Measurements from ENCODE around the gene INSL3. TPM values are rescaled to one million over a fixed set of nuclear protein-coding genes. Genes with fewer than 3 reads are reported as not detected.
"Not testable (repeated sequence)": the region's sequence is repeated elsewhere in the genome, so short reads cannot be mapped to it uniquely, and the experiment has no call there.

The INSL3 gene
- total RNA-seq, 2 donors from 2014 or later = not detected

DNA sequence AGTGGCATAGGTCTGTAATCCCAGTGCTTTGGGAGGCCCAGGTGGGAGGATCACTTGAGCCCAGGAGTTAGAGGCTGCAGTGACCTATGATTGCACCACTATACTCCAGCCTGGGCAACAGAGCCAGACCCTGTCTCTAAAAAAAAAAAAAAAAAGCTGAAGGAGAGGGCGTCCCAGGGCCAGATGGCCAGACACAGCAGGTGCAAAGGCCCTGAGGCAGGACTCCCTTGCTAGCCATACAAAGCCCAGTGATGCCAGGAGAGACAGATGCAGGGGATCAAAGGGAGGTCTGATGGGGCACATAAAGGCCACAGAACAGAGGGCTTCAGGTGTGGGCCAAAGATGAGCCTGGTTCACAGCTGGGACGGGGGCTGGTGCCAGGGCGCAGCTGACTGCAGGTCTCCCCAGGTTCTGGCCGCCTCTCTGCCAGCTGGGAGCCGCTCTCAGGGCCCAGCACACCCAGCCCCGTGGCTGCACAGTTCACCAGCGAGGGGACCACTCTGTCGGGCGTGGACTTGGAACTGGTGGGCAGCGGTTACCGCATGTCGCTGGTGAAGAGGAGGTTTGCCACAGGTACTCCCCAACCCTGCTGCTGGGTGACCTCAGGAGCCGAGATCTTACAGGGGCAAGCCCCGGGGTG, 33.9 kb downstream of the INSL3 start:
- DNase-seq (ENCODE audit: low spot score) = no peak
- TF ChIP-seq, protein P1, sequence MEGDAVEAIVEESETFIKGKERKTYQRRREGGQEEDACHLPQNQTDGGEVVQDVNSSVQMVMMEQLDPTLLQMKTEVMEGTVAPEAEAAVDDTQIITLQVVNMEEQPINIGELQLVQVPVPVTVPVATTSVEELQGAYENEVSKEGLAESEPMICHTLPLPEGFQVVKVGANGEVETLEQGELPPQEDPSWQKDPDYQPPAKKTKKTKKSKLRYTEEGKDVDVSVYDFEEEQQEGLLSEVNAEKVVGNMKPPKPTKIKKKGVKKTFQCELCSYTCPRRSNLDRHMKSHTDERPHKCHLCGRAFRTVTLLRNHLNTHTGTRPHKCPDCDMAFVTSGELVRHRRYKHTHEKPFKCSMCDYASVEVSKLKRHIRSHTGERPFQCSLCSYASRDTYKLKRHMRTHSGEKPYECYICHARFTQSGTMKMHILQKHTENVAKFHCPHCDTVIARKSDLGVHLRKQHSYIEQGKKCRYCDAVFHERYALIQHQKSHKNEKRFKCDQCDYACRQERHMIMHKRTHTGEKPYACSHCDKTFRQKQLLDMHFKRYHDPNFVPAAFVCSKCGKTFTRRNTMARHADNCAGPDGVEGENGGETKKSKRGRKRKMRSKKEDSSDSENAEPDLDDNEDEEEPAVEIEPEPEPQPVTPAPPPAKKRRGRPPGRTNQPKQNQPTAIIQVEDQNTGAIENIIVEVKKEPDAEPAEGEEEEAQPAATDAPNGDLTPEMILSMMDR (IDR thresholded peaks at IDR 0.05) = no peak
- Histone ChIP-seq H3K36me3 (no peaks in the 10 kb centered on the region), H3K4me3 (no peak overlapping the region), H3K27me3 (replicated peaks; ENCODE audit: insufficient read depth) (no peaks in the 10 kb centered on the region), H3K9me3 (no peaks in the 10 kb centered on the region), H3K4me1 (ENCODE audit: control insufficient read depth in 1 of 2, low read depth in 2 of 2) (no peaks in the 10 kb centered on the region), H3K27ac (no peak overlapping the region)
- ATAC-seq (ENCODE audit: insufficient number of reproducible peaks, low FRiP score, low read depth) = no peak

DNA sequence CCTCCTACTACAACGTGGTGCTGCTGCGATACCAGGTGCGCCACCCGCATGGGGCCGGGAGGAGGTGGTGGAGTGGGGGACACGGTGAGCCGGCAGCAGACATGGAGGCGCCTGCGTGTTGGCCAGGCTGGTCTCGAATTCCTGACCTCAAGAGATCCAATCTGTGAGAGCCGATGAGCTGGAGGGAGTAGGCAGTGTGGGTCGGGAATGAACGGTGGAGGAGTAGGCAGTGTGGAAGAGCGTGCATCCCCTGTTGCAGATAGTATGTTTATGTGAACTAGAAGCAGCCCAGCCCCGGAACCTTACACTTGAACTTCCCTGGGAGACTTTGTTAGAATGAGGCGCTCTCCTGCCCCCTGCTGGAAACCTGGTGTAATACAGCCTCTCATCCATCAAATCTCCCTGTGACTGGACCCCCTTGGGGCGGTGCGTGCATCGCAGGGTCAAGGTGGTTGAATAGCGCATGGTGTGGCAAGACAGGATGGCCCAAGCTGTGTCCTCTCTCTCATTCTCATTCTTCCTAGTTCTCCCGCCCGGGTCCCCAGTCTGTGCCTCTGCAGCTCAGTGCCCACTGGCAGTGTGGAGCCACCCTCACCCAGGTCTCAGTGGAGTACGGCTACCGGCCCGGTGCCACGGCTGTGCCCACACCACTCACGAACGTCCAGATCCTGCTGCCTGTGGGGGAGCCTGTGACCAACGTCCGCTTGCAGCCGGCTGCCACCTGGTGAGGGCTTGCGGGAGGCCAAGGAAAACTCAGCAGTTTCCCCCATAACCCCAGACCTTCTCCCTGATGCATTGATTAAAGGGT, 36.9 kb downstream of the INSL3 start:
- H3K27ac ChIP-seq = no peak overlapping the region
- TF ChIP-seq, protein P1 (IDR thresholded peaks at IDR 0.05) = peak; percentile 75
- ATAC-seq (ENCODE audit: insufficient number of reproducible peaks, low FRiP score, low read depth) (no peak), DNase-seq (ENCODE audit: low spot score) (no peak)
- no peak overlapping the region for H3K4me3 ChIP-seq
- no peaks in the 10 kb centered on the region for H3K4me1 ChIP-seq (ENCODE audit: control insufficient read depth in 1 of 2, low read depth in 2 of 2)
- H3K9me3 ChIP-seq = no peaks in the 10 kb centered on the region
- H3K36me3 ChIP-seq = no peaks in the 10 kb centered on the region
- H3K27me3 ChIP-seq (replicated peaks; ENCODE audit: insufficient read depth) = no peaks in the 10 kb centered on the region

DNA sequence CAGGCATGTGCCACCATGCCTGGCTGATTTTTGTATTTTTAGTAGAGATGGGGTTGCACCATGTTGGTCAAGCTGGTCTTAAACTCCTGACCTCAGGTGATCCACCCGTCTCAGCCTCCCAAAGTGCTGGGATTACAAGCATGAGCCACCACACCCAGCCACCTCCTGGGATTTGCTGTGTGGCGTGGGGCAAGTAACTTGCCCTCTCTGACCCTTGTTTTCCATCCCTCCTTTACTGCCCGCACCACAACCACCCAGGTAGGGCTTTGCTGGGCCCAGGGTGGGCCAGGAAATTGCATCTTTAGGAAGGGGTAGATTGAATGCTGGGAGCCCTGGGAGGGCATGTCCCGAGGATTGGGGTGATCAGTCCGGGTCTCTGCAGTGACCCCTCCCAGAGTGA, 37.6 kb downstream of the INSL3 start:
- DNase-seq (ENCODE audit: low spot score); H3K4me1 ChIP-seq (ENCODE audit: control insufficient read depth in 1 of 2, low read depth in 2 of 2); H3K9me3 ChIP-seq; H3K27ac ChIP-seq; H3K27me3 ChIP-seq (replicated peaks; ENCODE audit: insufficient read depth); ATAC-seq (ENCODE audit: insufficient number of reproducible peaks, low FRiP score, low read depth); H3K4me3 ChIP-seq; H3K36me3 ChIP-seq: not testable (repeated sequence)

DNA sequence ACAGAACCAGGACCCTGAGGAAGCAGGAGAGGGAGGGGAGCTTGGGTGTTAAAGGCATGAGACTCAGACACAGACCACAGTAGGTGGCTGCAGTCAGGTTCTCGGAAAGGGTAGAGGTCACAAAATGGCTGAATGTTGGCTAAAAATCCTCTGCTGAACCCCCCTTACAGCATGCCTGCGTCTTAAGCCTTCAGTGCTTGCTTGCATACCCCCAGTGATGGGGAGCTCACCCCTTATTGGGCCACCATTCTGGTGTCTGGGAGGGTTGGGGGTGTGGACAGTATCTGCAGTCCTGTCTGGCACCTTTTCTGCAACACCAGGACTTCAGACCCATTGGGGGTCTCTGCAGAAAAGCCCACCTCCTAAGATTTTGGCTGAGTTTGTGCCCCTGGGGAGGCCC, 40.5 kb downstream of the INSL3 start:
- no peaks in the 10 kb centered on the region for H3K36me3 ChIP-seq
- H3K9me3 ChIP-seq = no peaks in the 10 kb centered on the region
- no peak for DNase-seq (ENCODE audit: low spot score)
- no peak overlapping the region for H3K27ac ChIP-seq
- TF ChIP-seq, protein P1 (IDR thresholded peaks at IDR 0.05) = no peak
- no peak overlapping the region for H3K4me3 ChIP-seq
- H3K27me3 ChIP-seq (replicated peaks; ENCODE audit: insufficient read depth) = peaks cover 12% of the 10 kb centered on the region
- no peak for ATAC-seq (ENCODE audit: insufficient number of reproducible peaks, low FRiP score, low read depth)
- peaks cover 0 to 6% of the 10 kb centered on the region in 2 donors for H3K4me1 ChIP-seq (ENCODE audit: control insufficient read depth in 1 of 2, low read depth in 2 of 2)

DNA sequence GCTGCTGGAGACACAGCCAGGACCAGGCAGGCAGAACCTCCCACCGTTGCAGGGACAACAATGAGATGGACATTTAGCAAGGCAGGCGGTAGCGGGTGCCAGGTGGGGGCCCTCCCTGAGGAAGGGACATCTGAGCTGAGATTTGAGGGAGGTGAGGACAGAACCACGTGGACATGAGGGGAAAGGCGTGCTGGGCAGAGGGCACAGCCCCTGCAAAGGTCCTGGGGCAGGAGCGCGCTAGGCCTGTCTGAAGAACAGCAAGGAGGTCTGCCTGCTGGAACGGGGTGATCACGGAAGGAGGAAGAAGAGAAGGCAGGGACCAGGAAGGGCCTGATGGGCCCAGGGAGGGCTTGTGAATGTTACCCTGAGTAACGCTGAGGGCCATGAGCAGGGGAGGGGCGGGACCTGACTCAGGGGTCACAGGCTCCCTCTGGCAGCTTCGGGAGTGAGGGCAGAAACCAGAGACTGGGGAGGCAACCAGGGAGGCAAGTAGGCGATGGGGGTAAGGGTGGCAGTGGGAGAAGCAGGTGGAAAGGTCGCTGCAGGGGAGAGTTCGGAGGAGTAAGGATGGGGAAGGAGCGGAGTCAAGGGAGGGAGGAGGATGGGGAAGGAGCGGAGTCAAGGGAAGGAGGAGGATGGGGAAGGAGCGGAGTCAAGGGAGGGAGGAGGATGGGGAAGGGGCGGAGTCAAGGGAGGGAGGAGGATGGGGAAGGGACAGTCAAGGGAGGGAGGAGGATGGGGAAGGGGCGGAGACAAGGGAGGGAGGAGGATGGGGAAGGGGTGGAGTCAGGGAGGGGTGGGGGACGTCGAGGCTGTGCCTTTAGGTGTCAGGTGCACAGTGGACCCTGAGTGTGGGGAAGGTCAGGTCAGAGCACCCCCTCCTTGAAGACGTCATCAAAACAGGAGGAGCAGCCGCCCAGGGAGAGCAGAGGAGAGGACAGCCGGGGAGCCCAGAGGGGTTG, 42.1 kb downstream of the INSL3 start:
- peaks cover 0 to 6% of the 10 kb centered on the region in 2 donors for H3K4me1 ChIP-seq (ENCODE audit: control insufficient read depth in 1 of 2, low read depth in 2 of 2)
- H3K9me3 ChIP-seq = no peaks in the 10 kb centered on the region
- H3K4me3 ChIP-seq = peak overlapping the region; percentile 49
- DNase-seq (ENCODE audit: low spot score) (no peak), ATAC-seq (ENCODE audit: insufficient number of reproducible peaks, low FRiP score, low read depth) (no peak)
- peaks cover 12% of the 10 kb centered on the region for H3K27me3 ChIP-seq (replicated peaks; ENCODE audit: insufficient read depth)
- H3K27ac ChIP-seq = no peak overlapping the region
- H3K36me3 ChIP-seq = no peaks in the 10 kb centered on the region
- TF ChIP-seq, protein P1 (IDR thresholded peaks at IDR 0.05) = no peak

Measured in thoracic aorta (tissue), 2 donors.